Activated CD8-positive, alpha-beta memory T cell treated with anti-CD3 and anti-CD28 coated beads, Interleukin-2, amount 50 U/mL, for 4 hours (primary cell): Measurements from ENCODE around the gene SCG3.

Experiments used
- DNase-seq: peaks from one replicate; pipeline ENCODE4 v3.0.0-alpha.2; 2020

Gene SCG3

GRCh38 chr15:51760805-51761204 lies 79.5 kb downstream of the SCG3 start:
- DNase-seq = no peak

GRCh38 chr15:51765751-51766150 lies 84.4 kb downstream of the SCG3 start:
- DNase-seq = no peak

- DNase-seq = no peak
Observed at GRCh38 chr15:51766341-51766740, 85.0 kb downstream of the SCG3 start.

- peak; percentile 17 for DNase-seq
Observed at GRCh38 chr15:51768018-51768417, 86.7 kb downstream of the SCG3 start.
